EL (cell line): ENCODE data around the gene TMEM45B.
"Not testable (repeated sequence)": the region's sequence is repeated elsewhere in the genome, so short reads cannot be mapped to it uniquely, and the experiment has no call there.

Experiments
- DNase-seq: peaks from one replicate; pipeline ENCODE4 v3.0.0-alpha.2; 2016

TMEM45B gene

DNA sequence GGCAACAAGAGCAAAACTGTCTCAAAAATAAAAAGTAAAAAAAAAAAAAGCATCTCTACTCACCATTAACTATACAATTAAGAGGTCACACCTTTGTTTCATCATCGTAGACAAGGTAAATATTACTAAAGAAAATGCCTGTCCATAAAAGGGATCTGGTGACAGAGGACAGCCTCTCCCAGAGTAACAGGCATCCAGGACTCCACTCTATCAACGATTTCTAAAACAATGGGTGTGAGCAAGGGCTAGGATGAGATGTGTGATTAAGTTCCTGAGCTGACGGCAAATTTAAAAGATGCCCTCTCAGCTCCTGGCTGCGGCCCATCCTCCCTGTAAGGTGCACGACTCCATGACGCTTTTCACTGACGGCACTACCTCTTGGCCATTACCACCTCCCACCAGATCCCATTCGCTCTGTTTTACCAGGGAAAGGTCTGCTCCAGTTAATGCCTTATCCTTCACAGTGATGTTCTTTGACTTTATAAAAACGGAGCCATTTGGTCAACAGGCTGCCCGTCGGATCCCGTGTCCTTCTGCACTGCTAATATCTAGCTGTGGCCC is 2.3 kb upstream of the TMEM45B start:
- no peak for DNase-seq

- DNase-seq: no peak
Observed at GRCh38 chr11:129814244-129815014, 1.2 kb upstream of the TMEM45B start.

DNA sequence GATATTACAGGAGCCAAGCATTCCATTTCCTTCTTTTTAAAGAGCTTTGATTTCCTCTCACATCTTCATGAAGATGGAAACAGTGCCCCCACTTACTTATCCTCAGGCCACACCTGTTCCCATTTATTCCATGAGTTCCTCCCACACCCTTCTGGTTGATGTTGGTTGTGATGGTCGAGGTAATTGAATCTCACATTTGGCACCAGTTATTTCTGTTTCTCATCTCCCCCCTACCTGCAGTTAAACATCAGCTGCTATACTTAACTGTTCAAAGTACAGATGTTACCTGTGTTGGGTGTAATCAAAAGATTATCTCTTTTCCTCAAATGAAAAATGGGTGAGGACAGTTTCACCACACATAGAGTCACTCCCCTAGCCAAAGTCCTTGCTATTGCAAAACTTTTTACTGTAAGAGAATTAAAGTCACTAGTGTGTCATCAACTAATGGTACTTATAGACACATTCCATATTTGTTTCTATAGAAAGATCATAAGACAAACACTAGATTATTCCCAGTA is 1.9 kb downstream of the TMEM45B start:
- DNase-seq: no peak

DNA sequence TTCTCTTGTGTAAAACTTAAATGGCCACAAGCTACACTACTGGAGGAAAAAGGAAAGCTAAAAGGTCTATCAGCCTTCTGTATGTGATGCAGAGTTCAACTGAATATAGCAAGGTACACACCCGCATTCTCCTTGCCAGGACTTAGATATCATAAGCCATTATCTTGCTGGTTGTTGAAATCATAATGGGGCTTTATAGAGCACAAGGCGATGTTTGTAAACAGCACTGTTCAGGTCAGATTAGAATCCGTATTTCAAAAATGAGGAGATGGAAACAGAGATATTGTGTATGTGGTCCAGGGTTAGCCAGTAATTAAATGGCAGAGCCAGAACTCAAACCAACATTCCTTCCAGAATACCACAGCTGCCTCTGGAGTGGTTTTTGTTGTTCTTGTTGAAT is 2.6 kb downstream of the TMEM45B start:
- DNase-seq: not testable (repeated sequence)

DNA sequence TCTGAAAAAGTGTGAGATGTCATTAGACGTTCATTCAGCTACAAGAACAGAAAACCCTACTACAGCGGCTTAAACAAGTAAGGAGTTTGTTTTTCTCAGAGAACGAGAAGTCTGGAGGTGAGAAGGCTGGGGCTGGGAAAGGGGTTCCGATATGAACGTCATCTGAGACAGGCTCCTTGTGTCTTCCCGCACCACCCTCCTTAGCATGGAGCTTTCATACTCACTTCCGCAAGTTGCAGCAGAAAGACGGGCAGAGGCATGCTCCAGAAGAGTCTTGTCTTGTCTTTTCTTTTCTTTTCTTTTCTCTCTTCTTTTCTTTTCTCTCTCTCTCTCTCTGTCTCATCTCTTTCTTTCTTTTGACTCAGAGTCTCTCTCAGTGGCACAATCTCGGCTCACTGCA is 3.6 kb downstream of the TMEM45B start:
- DNase-seq: no peak

DNA sequence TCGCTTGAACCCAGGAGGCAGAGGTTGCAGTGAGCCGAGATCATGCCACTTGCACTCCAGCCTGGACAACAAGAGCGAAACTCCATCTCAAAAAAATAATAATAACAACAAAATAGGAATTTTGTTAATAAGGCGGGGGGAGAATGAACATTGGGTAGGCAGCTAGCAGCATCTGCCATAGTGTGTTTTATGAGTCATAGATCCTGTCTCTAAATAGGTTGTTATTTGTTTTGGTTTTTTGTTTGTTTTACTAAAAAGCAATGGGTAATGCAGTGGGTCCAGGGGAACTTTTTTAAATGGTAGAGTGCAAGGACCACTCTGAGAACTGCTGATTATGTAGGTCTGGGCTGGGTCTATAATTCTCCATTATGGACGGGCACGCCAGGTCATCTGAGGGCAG is 4.6 kb downstream of the TMEM45B start:
- not testable (repeated sequence) for DNase-seq

- DNase-seq: not testable (repeated sequence)
Observed at GRCh38 chr11:129823281-129823680, 7.6 kb downstream of the TMEM45B start.

DNA sequence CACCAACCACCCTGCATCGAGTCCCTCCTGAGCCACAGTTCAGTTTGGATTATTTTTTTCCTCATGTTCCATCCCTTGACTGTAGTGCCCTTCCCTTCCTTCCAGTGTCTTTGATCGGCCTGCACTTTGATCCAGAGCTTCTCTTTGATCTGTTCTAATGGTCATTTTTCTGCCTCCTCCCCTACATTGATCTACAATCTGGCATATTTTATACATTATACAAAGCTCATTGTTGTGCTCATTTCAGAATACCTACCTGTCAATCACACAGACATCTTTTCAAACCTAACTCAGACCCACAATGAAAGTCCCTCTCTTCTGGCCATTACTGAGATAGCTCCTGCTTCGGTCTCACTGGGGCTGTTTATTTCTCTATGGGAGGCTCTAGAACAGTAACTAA is 8.2 kb downstream of the TMEM45B start:
- not testable (repeated sequence) for DNase-seq

- DNase-seq: peak; percentile 76
Observed at GRCh38 chr11:129825380-129825779, 9.7 kb downstream of the TMEM45B start.

- no peak for DNase-seq
Observed at GRCh38 chr11:129828301-129828836, 12.7 kb downstream of the TMEM45B start.

- DNase-seq: not testable (repeated sequence)
Observed at GRCh38 chr11:129829497-129829896, 13.8 kb downstream of the TMEM45B start.

GRCh38 chr11:129831227-129831626 is 15.6 kb downstream of the TMEM45B start:
- peak; percentile 20 for DNase-seq

DNA sequence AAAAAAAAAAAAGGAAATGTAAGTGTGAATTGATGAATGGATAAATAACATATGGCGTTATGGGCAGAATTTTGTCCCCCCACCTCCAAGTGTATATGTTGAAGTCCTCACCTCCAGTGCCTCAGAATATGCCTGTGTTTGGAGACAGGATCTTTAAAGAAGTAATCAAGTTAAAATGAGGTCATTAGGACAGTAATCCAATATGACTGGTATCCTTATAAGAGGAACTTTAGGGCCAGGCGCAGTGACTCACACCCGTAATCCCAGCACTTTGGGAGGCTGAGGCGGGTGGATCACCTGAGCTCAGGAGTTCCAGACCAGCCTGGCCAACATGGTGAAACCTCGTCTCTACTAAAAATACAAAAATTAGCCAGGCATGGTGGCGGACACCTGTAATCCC is 17.6 kb downstream of the TMEM45B start:
- DNase-seq: not testable (repeated sequence)

GRCh38 chr11:129836423-129836891 is 20.8 kb downstream of the TMEM45B start:
- peak; percentile 20 for DNase-seq

DNA sequence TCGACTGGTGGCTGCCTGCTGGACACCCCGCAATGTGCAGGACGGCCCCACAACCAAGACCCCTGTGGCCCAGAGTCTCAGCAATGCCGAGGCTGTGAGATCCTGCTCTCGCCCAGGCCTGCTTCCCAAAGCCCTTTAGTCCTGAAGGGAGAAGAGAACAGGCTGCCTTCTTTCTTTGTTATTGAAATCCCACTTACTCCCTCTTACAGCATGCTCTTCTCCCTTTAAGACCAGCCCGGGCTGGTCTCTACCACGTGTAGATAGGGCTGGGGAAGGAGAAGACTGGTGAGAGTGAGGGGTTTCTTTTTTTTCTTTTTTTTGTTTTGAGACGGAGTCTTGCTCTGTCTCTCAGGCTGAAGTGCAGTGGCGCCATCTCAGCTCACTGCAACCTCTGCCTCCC is 21.3 kb downstream of the TMEM45B start:
- no peak for DNase-seq

- no peak for DNase-seq
Observed at GRCh38 chr11:129840236-129840635, 24.6 kb downstream of the TMEM45B start.

- no peak for DNase-seq
Observed at GRCh38 chr11:129842138-129842537, 26.5 kb downstream of the TMEM45B start.

GRCh38 chr11:129846508-129847335 is 31.1 kb downstream of the TMEM45B start:
- DNase-seq: peak; percentile 92

DNA sequence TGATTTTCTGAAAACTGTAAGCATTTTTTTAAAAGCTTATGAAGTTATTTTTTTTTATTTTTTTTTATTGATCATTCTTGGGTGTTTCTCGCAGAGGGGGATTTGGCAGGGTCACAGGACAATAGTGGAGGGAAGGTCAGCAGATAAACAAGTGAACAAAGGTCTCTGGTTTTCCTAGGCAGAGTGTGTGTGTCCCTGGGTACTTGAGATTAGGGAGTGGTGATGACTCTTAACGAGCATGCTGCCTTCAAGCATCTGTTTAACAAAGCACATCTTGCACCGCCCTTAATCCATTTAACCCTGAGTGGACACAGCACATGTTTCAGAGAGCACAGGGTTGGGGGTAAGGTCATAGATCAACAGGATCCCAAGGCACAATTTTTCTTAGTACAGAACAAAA is 31.7 kb downstream of the TMEM45B start:
- DNase-seq: not testable (repeated sequence)

DNA sequence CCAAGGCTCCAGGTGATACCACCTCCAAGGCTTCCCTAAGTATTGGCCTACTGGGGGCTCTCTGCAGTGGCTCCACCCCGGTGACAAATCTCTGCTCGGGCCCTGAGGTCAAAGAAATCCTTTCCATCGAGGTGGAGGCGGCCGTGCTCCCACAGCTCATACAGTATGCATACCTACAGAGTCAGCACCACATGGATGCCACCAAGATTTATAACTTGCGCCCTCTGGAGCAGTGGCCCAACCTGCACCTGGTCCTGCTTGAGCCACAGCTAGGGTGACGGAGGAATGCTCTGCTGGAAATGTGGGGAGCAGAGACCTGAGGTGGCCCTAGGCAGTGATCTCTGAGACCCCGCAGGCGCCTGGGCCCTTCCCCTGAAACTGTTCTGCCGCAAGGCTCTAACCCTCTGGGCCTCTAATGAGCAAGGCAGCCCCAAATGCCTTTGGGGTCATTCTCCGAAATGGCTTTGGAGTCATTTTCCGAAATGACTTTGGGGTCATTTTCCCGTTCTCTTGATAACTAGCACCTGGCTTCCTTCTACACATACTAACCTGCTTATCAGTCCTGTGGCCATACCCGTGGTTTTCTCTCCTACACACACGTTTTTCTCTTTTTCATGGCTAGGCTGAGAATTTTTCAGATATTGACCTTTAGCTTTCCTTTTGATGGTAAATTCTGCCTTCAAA is 33.9 kb downstream of the TMEM45B start:
- DNase-seq: no peak

DNA sequence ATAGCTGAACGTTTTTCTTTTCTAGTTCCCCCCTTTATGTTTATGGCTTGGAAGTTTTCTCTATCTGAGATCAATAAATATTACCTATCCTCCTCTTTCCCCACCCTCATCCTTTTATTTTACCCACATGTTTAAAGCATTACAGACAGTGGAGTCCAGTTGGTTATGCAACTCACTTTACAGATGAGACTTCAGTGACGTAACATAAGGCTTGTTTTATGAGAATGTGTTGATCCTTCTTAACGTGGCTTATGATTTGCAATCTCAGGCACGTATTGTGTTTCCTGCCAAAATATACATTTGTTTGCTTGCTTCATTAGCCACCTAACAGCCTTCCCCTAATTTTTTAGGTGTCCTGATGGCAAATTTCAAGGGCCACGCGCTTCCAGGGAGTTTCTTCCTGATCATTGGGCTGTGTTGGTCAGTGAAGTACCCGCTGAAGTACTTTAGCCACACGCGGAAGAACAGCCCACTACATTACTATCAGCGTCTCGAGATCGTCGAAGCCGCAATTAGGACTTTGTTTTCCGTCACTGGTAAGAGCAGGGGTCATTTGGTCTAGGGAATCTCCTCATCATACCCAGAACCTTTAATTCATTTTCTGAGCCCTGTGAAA is 36.6 kb downstream of the TMEM45B start:
- no peak for DNase-seq
